WTC11 (cell line): ENCODE data around the gene ZNF554. TPM values are rescaled to one million over a fixed set of nuclear protein-coding genes. Genes with fewer than 3 reads are reported as not detected.

Experiments
- ATAC-seq: fragments of 200-7000 bp; cut with Tn5 transposase; 2 replicates; pipeline ENCODE4 v1.10.0; 2021; ENCODE audit warnings: mild to moderate bottlenecking, moderate library complexity
- CTCF ChIA-PET: fragments of 300-600 bp; sonication (Branson Sonifier 250); formaldehyde crosslinking; loops from one replicate; lab custom pipeline; 2021; ENCODE audit warnings: antibody characterized with exemption; lab: Charles Lee
- POLR2A ChIA-PET: fragments of 350-600 bp; sonication (Branson Sonifier 250); formaldehyde crosslinking; loops from one replicate; lab custom pipeline; 2021; ENCODE audit warnings: antibody characterized with exemption; lab: Charles Lee
- DNase-seq: peaks from one replicate; pipeline ENCODE4 v3.0.0; 2021; ENCODE audit warnings: low spot score
- H3K27ac Mint-ChIP-seq: 2 replicates; pipeline ENCODE4 v1.8.0; 2021; ENCODE audit warnings: mixed read lengths
- H3K27me3 Mint-ChIP-seq: 2 replicates; pipeline ENCODE4 v1.8.0; 2021; ENCODE audit warnings: low read depth, mild to moderate bottlenecking, moderate library complexity, mixed read lengths
- H3K36me3 Mint-ChIP-seq: 2 replicates; pipeline ENCODE4 v1.8.0; 2021; ENCODE audit warnings: mixed read lengths
- H3K4me1 Mint-ChIP-seq: 2 replicates; pipeline ENCODE4 v1.8.0; 2022; ENCODE audit warnings: mixed read lengths
- H3K4me3 Mint-ChIP-seq: 2 replicates; pipeline ENCODE4 v1.8.0; 2021; ENCODE audit warnings: mild to moderate bottlenecking, moderate library complexity, mixed read lengths
- H3K9me3 Mint-ChIP-seq: 2 replicates; pipeline ENCODE4 v1.8.0; 2021; ENCODE audit warnings: mixed read lengths
- E2F4 ChIP-seq: sonication (generic); formaldehyde crosslinking; IDR thresholded peaks from 2 replicates; pipeline ENCODE4 v1.8.1; 2022; ENCODE audit warnings: low read depth, mild to moderate bottlenecking, moderate library complexity, missing genetic modification reagents, borderline replicate concordance
- ELF4 ChIP-seq: sonication (generic); formaldehyde crosslinking; IDR thresholded peaks from 2 replicates; pipeline ENCODE4 v1.8.1; 2022; ENCODE audit warnings: low read depth, mild to moderate bottlenecking, moderate library complexity, missing genetic modification reagents
- ETV6 ChIP-seq: sonication (generic); formaldehyde crosslinking; IDR thresholded peaks from 2 replicates; pipeline ENCODE4 v1.8.1; 2022; ENCODE audit warnings: mild to moderate bottlenecking, missing genetic modification reagents
- FOXP1 ChIP-seq: sonication (generic); formaldehyde crosslinking; IDR thresholded peaks from 2 replicates; pipeline ENCODE4 v1.8.0; 2022; ENCODE audit warnings: missing genetic modification reagents, mild to moderate bottlenecking, moderate library complexity, borderline replicate concordance
- IRF2 ChIP-seq: sonication (generic); formaldehyde crosslinking; IDR thresholded peaks from 2 replicates; pipeline ENCODE4 v1.8.0; 2022; ENCODE audit warnings: low read depth, missing genetic modification reagents, borderline replicate concordance
- MAX ChIP-seq: sonication (generic); formaldehyde crosslinking; IDR thresholded peaks from 2 replicates; pipeline ENCODE4 v1.8.0; 2022; ENCODE audit warnings: mild to moderate bottlenecking, missing genetic modification reagents
- NFYB ChIP-seq: sonication (generic); formaldehyde crosslinking; conservative IDR thresholded peaks from 2 replicates; pipeline ENCODE4 v1.8.0; 2022; ENCODE audit warnings: low read depth, missing genetic modification reagents
- NR1H2 ChIP-seq: sonication (generic); formaldehyde crosslinking; IDR thresholded peaks from 2 replicates; pipeline ENCODE4 v1.9.0; 2021; ENCODE audit warnings: mild to moderate bottlenecking, moderate library complexity, missing genetic modification reagents
- NR2C2 ChIP-seq: sonication (generic); formaldehyde crosslinking; IDR thresholded peaks from 2 replicates; pipeline ENCODE4 v1.8.0; 2022; ENCODE audit warnings: mild to moderate bottlenecking, missing genetic modification reagents
- RELA ChIP-seq: sonication (generic); formaldehyde crosslinking; IDR thresholded peaks from 2 replicates; pipeline ENCODE4 v1.8.1; 2022; ENCODE audit warnings: missing genetic modification reagents, mild to moderate bottlenecking, borderline replicate concordance
- SP1 ChIP-seq: sonication (generic); formaldehyde crosslinking; conservative IDR thresholded peaks from 2 replicates; pipeline ENCODE4 v1.8.1; 2022; ENCODE audit warnings: missing genetic modification reagents
- TEAD4 ChIP-seq: sonication (generic); formaldehyde crosslinking; IDR thresholded peaks from 2 replicates; pipeline ENCODE4 v1.8.0; 2022; ENCODE audit warnings: mild to moderate bottlenecking, missing genetic modification reagents
- TP53 ChIP-seq: sonication (generic); formaldehyde crosslinking; IDR thresholded peaks from 2 replicates; pipeline ENCODE4 v1.8.1; 2023; ENCODE audit warnings: mild to moderate bottlenecking, missing genetic modification reagents
- ZNF121 ChIP-seq: sonication (generic); formaldehyde crosslinking; IDR thresholded peaks from 2 replicates; pipeline ENCODE4 v1.8.0; 2023; ENCODE audit warnings: missing genetic modification reagents
- ZNF232 ChIP-seq: sonication (generic); formaldehyde crosslinking; IDR thresholded peaks from 2 replicates; pipeline ENCODE4 v1.8.0; 2022; ENCODE audit warnings: mild to moderate bottlenecking, missing genetic modification reagents
- ZNF263 ChIP-seq: sonication (generic); formaldehyde crosslinking; IDR thresholded peaks from 2 replicates; pipeline ENCODE4 v1.8.1; 2022; ENCODE audit warnings: low read depth, mild to moderate bottlenecking, moderate library complexity, missing genetic modification reagents
- ZNF423 ChIP-seq: fragments of 250-450 bp; sonication (Bioruptor Pico); IDR thresholded peaks from 2 replicates; pipeline ENCODE4 v2.1.2; 2022; ENCODE audit warnings: mild to moderate bottlenecking, moderate library complexity
- ZNF671 ChIP-seq: fragments of 250-450 bp; sonication (Bioruptor Pico); IDR thresholded peaks from 2 replicates; pipeline ENCODE4 v1.8.0; 2021; ENCODE audit warnings: mild to moderate bottlenecking
- total RNA-seq: library from RNA; stranded (reverse); gene quantifications from 3 replicates; pipeline ENCODE4 v1.2.3, GENCODE V29; 2021
- TF ChIP-seq, protein P1 (sequence below): sonication (generic); formaldehyde crosslinking; IDR thresholded peaks from 2 replicates; pipeline ENCODE4 v1.8.0; 2022; ENCODE audit warnings: missing genetic modification reagents
- TF ChIP-seq, protein P2 (sequence below): sonication (generic); formaldehyde crosslinking; IDR thresholded peaks from 2 replicates; pipeline ENCODE4 v1.8.1; 2022; ENCODE audit warnings: mild to moderate bottlenecking, missing genetic modification reagents, moderate library complexity, borderline replicate concordance
- TF ChIP-seq, protein P3 (sequence below): sonication (generic); formaldehyde crosslinking; IDR thresholded peaks from 2 replicates; pipeline ENCODE4 v1.8.1; 2023; ENCODE audit warnings: mild to moderate bottlenecking, missing genetic modification reagents

The ZNF554 gene
- total RNA-seq, 1 experiment from 2014 or later: 5.7 TPM

DNA sequence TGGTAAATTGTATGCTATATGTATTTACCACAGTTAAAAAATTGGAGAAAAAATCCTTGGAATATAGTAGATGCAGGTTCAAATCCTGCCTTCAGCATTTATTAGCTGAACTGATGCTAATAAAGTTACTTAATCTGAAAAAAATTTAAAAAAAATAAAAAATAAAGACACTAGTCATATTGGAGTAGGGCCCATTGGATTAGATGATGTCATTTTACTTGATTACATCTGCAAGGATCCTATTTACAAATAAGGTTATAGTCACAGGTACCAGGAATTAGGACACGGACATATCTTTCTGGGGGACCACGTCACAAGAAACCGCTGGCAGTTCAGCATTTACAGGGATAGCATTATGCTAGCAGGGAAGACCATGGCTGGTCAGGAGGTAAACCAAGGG, 27.8 kb downstream of the ZNF554 start (continued):
- TF ChIP-seq E2F4 (no peak), NR2C2 (CRISPR knock-in tag) (no peak), TP53 (no peak), ZNF423 (CRISPR knock-in tag) (no peak), ZNF263 (CRISPR knock-in tag) (no peak), IRF2 (CRISPR knock-in tag) (no peak), ZNF121 (CRISPR knock-in tag) (no peak), NR1H2 (no peak)
- TF ChIP-seq, protein P1, sequence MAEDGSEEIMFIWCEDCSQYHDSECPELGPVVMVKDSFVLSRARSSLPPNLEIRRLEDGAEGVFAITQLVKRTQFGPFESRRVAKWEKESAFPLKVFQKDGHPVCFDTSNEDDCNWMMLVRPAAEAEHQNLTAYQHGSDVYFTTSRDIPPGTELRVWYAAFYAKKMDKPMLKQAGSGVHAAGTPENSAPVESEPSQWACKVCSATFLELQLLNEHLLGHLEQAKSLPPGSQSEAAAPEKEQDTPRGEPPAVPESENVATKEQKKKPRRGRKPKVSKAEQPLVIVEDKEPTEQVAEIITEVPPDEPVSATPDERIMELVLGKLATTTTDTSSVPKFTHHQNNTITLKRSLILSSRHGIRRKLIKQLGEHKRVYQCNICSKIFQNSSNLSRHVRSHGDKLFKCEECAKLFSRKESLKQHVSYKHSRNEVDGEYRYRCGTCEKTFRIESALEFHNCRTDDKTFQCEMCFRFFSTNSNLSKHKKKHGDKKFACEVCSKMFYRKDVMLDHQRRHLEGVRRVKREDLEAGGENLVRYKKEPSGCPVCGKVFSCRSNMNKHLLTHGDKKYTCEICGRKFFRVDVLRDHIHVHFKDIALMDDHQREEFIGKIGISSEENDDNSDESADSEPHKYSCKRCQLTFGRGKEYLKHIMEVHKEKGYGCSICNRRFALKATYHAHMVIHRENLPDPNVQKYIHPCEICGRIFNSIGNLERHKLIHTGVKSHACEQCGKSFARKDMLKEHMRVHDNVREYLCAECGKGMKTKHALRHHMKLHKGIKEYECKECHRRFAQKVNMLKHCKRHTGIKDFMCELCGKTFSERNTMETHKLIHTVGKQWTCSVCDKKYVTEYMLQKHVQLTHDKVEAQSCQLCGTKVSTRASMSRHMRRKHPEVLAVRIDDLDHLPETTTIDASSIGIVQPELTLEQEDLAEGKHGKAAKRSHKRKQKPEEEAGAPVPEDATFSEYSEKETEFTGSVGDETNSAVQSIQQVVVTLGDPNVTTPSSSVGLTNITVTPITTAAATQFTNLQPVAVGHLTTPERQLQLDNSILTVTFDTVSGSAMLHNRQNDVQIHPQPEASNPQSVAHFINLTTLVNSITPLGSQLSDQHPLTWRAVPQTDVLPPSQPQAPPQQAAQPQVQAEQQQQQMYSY (CRISPR knock-in tag): no peak

DNA sequence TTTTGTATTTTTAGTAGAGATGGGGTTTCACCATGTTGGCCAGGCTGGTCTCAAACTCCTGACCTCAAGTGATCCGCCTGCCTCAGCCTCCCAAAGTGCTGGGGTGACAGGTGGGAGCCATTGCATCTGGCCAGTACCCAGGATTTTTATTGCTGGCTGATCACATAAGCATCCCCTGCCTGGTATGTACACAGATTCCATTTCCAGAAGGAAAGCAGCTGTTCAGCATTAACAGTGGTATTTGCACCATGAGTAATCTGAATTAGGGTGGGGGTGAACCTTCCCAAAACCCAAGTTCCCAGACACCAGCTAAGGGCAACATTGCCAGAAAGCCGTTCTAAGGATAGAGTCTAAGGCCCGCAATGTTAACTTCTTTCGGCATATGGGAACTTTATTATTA, 28.9 kb downstream of the ZNF554 start:
- no peak for ATAC-seq
- H3K4me1 Mint-ChIP-seq: no peaks in the 10 kb centered on the region
- H3K36me3 Mint-ChIP-seq: peaks cover 55% of the 10 kb centered on the region
- peaks cover 57% of the 10 kb centered on the region for H3K9me3 Mint-ChIP-seq
- no peak for DNase-seq
- H3K27ac Mint-ChIP-seq: no peak overlapping the region
- TF ChIP-seq ELF4 (no peak), ZNF232 (no peak), MAX (CRISPR knock-in tag) (no peak), FOXP1 (CRISPR knock-in tag) (no peak), RELA (no peak), SP1 (CRISPR knock-in tag) (no peak), ETV6 (CRISPR knock-in tag) (no peak), TEAD4 (no peak), NFYB (CRISPR knock-in tag) (no peak), ZNF671 (CRISPR knock-in tag) (no peak)
- TF ChIP-seq, protein P2, sequence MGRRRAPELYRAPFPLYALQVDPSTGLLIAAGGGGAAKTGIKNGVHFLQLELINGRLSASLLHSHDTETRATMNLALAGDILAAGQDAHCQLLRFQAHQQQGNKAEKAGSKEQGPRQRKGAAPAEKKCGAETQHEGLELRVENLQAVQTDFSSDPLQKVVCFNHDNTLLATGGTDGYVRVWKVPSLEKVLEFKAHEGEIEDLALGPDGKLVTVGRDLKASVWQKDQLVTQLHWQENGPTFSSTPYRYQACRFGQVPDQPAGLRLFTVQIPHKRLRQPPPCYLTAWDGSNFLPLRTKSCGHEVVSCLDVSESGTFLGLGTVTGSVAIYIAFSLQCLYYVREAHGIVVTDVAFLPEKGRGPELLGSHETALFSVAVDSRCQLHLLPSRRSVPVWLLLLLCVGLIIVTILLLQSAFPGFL (CRISPR knock-in tag): no peak
- TF ChIP-seq, protein P3, sequence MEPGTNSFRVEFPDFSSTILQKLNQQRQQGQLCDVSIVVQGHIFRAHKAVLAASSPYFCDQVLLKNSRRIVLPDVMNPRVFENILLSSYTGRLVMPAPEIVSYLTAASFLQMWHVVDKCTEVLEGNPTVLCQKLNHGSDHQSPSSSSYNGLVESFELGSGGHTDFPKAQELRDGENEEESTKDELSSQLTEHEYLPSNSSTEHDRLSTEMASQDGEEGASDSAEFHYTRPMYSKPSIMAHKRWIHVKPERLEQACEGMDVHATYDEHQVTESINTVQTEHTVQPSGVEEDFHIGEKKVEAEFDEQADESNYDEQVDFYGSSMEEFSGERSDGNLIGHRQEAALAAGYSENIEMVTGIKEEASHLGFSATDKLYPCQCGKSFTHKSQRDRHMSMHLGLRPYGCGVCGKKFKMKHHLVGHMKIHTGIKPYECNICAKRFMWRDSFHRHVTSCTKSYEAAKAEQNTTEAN (CRISPR knock-in tag): no peak
- H3K27me3 Mint-ChIP-seq: peaks cover 7% of the 10 kb centered on the region
- ChIA-PET CTCF (interaction anchor here (0.5 kb wide), 1 partner anchor 159 kb away, joined by 5 read pairs; no protein-coding TSS in a partner anchor), POLR2A (interaction anchor here (0.6 kb wide), 1 partner anchor 166 kb away, joined by 3 read pairs; no protein-coding TSS in a partner anchor)
- H3K4me3 Mint-ChIP-seq: no peak overlapping the region
